ENCODE results near the gene SULT1A2.

GRCh38 chr16:28572696-28573510, 23.9 kb downstream of the SULT1A2 start:
- no peak for TF ChIP-seq ZNF768 (CRISPR knock-in tag; IDR thresholded peaks at IDR 0.05)
- TF ChIP-seq EZH2 (conservative IDR thresholded peaks at IDR 0.05; ENCODE audit: low read depth, low read length) = no peak
- TF ChIP-seq FOXK2 (IDR thresholded peaks at IDR 0.05) = no peak
- TF ChIP-seq SETDB1 (CRISPR knock-in tag; IDR thresholded peaks at IDR 0.05; ENCODE audit: borderline replicate concordance) = no peak
- no peak for TF ChIP-seq HDAC2 (CRISPR knock-in tag; IDR thresholded peaks at IDR 0.05)
- no peak for TF ChIP-seq EP300 (IDR thresholded peaks at IDR 0.05; ENCODE audit: low read depth in 2 of 2, low read length in 2 of 2)
- no peak for TF ChIP-seq EP300 (CRISPR knock-in tag; IDR thresholded peaks at IDR 0.05; ENCODE audit: borderline replicate concordance)
- TF ChIP-seq ZNF788 (CRISPR knock-in tag; IDR thresholded peaks at IDR 0.05; ENCODE audit: borderline replicate concordance) = no peak
- TF ChIP-seq XBP1 (CRISPR knock-in tag; IDR thresholded peaks at IDR 0.05) = no peak
- TF ChIP-seq NR2F1 (CRISPR knock-in tag; IDR thresholded peaks at IDR 0.05) = no peak
